Muscle of leg (tissue), 11 donors: ENCODE measurements around the gene ZFAND2A. TPM values are rescaled to one million over a fixed set of nuclear protein-coding genes. Genes with fewer than 3 reads are reported as not detected.
"Not testable (repeated sequence)": the region's sequence is repeated elsewhere in the genome, so short reads cannot be mapped to it uniquely, and the experiment has no call there.

Experiments used
- DNase-seq: peaks from one replicate; pipeline ENCODE4 v3.0.0; 2013
- H3K27ac ChIP-seq: one replicate; pipeline ENCODE4 v1.5.1; 2013; ENCODE audit warnings: mild to moderate bottlenecking, low read length, control low read depth
- H3K27me3 ChIP-seq: one replicate; pipeline ENCODE4 v1.6.1; 2013; ENCODE audit warnings: low read length; ENCODE audit not compliant: control insufficient read depth, insufficient read depth
- H3K36me3 ChIP-seq: one replicate; pipeline ENCODE4 v1.6.1; 2013; ENCODE audit warnings: low read length; ENCODE audit not compliant: control insufficient read depth, insufficient read depth
- H3K4me1 ChIP-seq: one replicate; pipeline ENCODE4 v1.6.1; 2013; ENCODE audit warnings: low read length; ENCODE audit not compliant: control insufficient read depth, insufficient read depth
- H3K4me3 ChIP-seq: one replicate; pipeline ENCODE4 v1.5.1; 2013; ENCODE audit warnings: low read length, control low read depth
- H3K9me3 ChIP-seq: replicated peaks from 2 replicates; pipeline ENCODE4 v1.6.1; 2013; ENCODE audit warnings: low read depth, low read length; ENCODE audit not compliant: control insufficient read depth
- WGBS: methylation state at CpG from one replicate; pipeline ENCODE4 v1.1.5; 2013; ENCODE audit warnings: missing lambda C conversion rate; ENCODE audit not compliant: insufficient coverage; 5-methylcytosine and 5-hydroxymethylcytosine counted together
- polyA plus RNA-seq, 8 donors: library from polyadenylated mRNA; unstranded; fragments of 120-200 nt; gene quantifications; one replicate each; pipeline versions ENCODE4 v1.2.1 to v1.2.3, GENCODE V29; 2013; ENCODE audit warnings: inconsistent platforms in 1 of 8, low replicate concordance in 1 of 8; ENCODE audit not compliant: insufficient read length in 8 of 8, insufficient read depth in 1 of 8
- total RNA-seq: library from RNA; stranded (reverse); fragments of 120-200 nt; gene quantifications from one replicate; pipeline ENCODE4 v1.2.4, GENCODE V29; 2013

The ZFAND2A gene
- total and polyA plus RNA-seq, 9 donors, result 13.0 to 19.2 (median 15.8) TPM

DNA sequence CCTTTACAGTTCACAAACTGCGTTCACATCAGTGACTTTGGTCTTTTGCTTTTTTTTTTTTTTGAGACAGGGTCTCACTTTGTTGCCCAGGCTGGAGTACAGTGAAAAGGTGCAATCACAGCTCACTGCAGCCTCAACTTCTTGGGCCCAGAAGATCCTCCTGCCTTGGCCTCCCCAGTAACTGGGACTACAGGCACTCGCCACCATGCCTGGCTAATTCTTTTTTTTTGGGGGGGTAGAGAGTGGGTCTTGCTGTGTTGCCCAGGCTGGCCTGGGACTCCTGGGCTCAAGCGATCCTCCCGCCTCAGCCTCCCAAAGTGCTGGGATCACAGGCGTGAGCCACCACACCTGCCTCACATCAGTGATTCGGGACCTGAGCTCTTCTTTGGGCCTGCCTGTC is 37.0 kb upstream of the ZFAND2A start:
- H3K4me1 ChIP-seq, result peaks cover 9% of the 10 kb centered on the region

DNA sequence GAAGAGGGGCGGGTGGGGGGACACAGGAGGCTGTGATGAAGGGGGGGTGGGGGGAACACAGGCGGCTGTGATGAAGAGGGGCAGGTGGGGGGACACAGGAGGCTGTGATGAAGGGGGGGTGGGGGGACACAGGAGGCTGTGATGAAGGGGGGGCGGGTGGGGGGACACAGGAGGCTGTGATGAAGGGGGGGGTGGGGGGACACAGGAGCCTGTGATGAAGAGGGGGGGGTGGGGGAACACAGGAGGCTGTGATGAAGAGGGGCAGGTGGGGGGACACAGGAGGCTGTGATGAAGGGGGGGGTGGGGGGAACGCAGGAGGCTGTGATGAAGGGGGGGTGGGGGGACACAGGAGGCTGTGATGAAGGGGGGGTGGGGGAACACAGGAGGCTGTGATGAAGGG is 36.4 kb upstream of the ZFAND2A start:
- not testable (repeated sequence) for DNase-seq, H3K36me3 ChIP-seq
- no CpG with 5 or more reads among the region's 4 CpGs for whole genome bisulfite sequencing

More for the DNA sequence above, 37.0 kb upstream of the ZFAND2A start:
- WGBS, result 97% methylated on average over 3 of the region's 6 CpGs
- peaks cover 42% of the 10 kb centered on the region for H3K27me3 ChIP-seq
- no peak for DNase-seq
- no peak overlapping the region for H3K27ac ChIP-seq
- no peaks in the 10 kb centered on the region for H3K9me3 ChIP-seq
- H3K36me3 ChIP-seq, result no peaks in the 10 kb centered on the region
- H3K4me3 ChIP-seq, result no peak overlapping the region

DNA sequence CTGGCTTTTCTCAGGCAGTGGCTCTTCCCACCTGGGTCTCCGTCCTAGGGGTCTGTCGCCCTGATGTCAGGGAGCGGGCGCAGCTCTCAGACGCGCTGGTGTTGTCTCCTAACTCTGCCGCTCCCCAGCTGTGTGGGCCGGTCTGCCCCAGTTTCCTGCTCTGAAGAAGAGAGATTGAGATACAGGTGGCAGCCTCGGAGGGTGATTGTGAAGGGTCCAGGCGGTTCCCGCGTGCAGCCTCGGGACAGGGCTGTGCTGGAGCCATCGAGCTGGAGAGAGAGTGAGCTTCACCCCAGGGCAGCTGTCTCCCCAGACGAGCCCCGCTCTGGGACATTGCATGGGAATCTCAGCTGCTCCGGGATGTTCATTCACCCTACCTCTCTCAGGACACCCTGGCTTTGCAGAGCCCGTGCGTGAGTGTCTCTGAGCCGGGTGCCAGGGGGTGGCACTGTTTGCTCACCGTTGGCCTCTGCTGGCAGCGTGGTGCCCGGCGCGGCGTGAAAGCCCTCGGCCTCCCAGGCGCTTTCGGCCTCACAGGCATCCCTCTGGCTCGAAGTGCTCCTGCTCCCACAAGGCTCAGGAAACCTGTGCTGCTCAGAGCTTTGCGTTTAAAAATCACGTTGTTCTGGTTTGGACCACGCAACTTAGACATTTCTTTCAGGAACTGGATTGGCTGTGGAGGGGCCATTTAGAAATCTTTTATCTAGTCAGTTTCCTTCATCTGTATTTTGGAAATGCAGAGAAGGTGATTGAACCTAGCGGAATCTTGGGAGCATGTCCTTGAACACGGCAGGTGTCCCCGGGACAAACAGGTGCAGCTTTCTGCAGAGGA is 33.8 kb upstream of the ZFAND2A start:
- WGBS, result 33% methylated on average over 34 of the region's 36 CpGs
- peak; percentile 37 for DNase-seq

More for the DNA sequence above, 36.4 kb upstream of the ZFAND2A start:
- not testable (repeated sequence) for H3K9me3 ChIP-seq, H3K4me1 ChIP-seq, H3K27ac ChIP-seq, H3K4me3 ChIP-seq
- peaks cover 41% of the 10 kb centered on the region for H3K27me3 ChIP-seq

DNA sequence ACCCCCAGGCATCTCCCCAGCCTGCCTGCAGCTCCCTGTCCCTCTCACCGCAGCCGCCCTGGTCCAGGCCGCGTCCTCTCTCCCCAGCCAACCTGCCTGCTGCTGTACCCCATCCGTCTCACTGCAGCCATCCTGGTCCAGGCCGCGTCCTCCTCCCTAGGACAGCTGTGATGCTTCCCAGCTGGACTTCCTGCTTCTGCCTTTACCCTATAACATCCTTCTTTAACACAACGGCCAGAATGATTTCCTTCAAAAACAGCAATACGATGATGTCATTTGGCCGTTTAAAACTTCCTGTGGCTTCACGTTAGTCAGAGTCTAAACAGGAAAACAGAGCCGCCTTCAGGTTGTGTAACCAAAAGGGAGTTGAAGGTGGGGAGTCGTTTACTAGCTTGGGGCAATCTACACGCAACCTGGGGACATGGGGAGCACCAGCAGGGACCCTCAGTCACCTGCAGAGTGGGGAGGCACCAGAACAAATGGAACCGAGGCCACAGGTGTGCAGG is 32.2 kb upstream of the ZFAND2A start:
- no peaks in the 10 kb centered on the region for H3K4me1 ChIP-seq
- H3K27ac ChIP-seq, result no peak overlapping the region
- DNase-seq, result peak; percentile 65
- WGBS, result 36% methylated on average over 14 of the region's 15 CpGs
- H3K9me3 ChIP-seq, result no peaks in the 10 kb centered on the region
- no peak overlapping the region for H3K4me3 ChIP-seq
- H3K36me3 ChIP-seq, result no peaks in the 10 kb centered on the region
- H3K27me3 ChIP-seq, result peaks cover 52% of the 10 kb centered on the region

More for the DNA sequence above, 33.8 kb upstream of the ZFAND2A start:
- Histone ChIP-seq H3K4me1 (peaks cover 3% of the 10 kb centered on the region), H3K27me3 (peaks cover 45% of the 10 kb centered on the region), H3K27ac (no peak overlapping the region), H3K4me3 (no peak overlapping the region), H3K9me3 (no peaks in the 10 kb centered on the region), H3K36me3 (no peaks in the 10 kb centered on the region)

DNA sequence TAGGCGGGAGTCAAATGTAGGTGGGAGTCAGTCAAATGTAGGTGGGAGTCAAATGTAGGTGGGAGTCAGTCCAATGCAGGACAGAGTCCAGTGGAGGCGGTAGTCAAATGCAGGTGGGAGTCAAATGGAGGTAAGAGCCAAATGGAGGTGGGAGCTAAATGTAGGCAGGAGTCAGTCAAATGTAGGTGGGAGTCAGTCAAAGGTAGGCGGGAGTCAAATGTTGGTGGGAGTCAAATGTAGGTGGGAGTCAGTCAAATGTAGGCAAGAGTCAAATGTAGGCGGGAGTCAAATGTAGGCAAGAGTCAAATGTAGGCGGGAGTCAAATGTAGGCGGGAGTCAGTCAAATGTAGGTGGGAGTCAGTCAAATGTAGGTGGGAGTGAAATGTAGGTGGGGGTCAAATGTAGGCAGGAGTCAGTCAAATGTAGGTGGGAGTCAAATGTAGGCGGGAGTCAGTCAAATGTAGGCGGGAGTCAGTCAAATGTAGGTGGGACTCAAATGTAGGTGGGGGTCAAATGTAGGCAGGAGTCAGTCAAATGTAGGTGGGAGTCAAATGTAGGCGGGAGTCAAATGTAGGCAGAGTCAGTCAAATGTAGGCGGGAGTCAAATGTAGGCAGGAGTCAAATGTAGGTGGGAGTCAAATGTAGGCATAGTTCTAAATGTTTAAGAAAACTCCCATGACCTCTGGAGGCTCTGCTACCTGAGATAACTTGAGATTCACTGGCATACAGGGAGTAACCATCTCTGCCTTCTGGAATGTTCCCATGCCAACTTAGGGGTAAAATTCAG is 30.2 kb upstream of the ZFAND2A start:
- Histone ChIP-seq H3K27me3 (peaks cover 64% of the 10 kb centered on the region), H3K9me3 (no peaks in the 10 kb centered on the region), H3K27ac (no peak overlapping the region), H3K4me3 (no peak overlapping the region), H3K4me1 (no peaks in the 10 kb centered on the region), H3K36me3 (no peaks in the 10 kb centered on the region)
- no peak for DNase-seq
- 97% methylated on average over 10 of the region's 10 CpGs for WGBS

DNA sequence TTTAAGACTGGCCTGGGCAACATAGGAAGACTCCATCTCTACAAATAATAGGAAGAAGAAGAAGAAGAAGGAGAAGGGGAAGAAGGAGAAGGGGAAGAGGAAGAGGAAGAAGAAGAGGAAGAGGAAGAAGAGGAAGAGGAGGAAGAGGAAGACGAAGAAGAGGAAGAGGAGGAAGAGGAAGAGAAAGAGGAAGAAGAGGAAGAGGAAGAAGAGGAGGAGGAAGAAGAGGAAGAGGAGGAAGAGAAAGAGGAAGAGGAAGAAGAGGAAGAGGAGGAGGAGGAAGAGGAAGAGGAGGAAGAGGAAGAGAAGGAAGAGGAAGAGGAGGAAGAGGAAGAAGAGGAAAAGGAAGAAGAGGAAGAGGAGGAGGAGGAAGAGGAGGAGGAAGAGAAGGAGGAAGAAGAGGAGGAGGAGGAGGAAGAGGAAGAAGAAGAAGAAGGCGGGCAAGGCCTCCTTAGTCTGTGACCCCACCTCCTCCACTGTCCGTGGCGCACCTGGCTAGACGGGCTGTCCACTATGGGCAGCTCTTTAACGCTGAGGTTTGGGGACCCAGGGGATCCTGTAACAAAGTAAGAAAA is 28.8 kb upstream of the ZFAND2A start:
- no peak for DNase-seq
- peaks cover 57% of the 10 kb centered on the region for H3K27me3 ChIP-seq
- H3K36me3 ChIP-seq, result no peaks in the 10 kb centered on the region
- no peak overlapping the region for H3K27ac ChIP-seq
- no peaks in the 10 kb centered on the region for H3K9me3 ChIP-seq
- H3K4me1 ChIP-seq, result no peaks in the 10 kb centered on the region
- H3K4me3 ChIP-seq, result no peak overlapping the region
- WGBS, result 62% methylated on average over 2 of the region's 6 CpGs

DNA sequence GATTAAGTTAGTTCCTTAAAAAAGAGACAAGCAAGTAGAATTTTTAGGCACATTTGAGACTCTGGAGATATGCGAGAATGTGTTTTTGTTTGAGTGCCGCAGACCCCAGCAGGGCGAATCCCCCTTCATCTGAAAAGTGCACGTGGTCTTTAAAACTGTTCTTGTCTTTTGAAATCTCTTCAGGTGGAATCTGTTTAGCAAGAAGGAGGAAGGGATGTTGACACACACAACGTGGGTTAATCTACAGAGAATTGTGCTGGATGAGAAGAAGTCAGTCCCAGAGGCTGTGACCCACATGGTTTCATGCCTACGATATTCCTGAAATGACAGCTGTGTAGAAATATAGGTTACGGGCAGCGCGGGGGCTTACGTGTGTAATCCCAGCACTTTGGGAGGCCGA is 27.1 kb upstream of the ZFAND2A start:
- DNase-seq, result no peak
- no peaks in the 10 kb centered on the region for H3K4me1 ChIP-seq
- no peak overlapping the region for H3K27ac ChIP-seq
- 60% methylated on average over 7 of the region's 11 CpGs for WGBS
- peaks cover 54% of the 10 kb centered on the region for H3K27me3 ChIP-seq
- H3K9me3 ChIP-seq, result no peaks in the 10 kb centered on the region
- H3K36me3 ChIP-seq, result no peaks in the 10 kb centered on the region
- no peak overlapping the region for H3K4me3 ChIP-seq

DNA sequence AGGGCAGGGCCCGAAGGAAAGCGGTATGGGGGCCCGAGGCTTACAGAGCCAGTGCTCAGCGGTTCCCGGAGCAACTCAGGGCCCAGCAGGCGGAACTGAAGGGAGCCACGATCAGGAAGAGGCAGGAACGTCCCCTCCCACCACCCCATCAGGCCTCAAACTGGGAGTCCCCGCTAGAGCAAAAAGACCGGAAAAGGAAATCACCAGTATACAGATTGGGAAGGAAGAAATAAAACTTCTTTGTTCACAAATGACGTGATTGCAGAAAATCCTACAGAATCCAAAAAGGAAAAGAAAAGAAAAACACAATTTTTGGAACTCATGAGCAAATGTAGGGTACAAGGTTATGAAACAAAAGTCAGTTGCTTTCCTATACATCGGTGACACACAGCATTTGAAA is 21.6 kb upstream of the ZFAND2A start:
- H3K9me3 ChIP-seq, result no peaks in the 10 kb centered on the region
- H3K4me1 ChIP-seq, result no peaks in the 10 kb centered on the region
- peak overlapping the region; percentile 59 for H3K27ac ChIP-seq
- WGBS, result 62% methylated on average over 4 of the region's 12 CpGs
- H3K4me3 ChIP-seq, result no peak overlapping the region
- no peak for DNase-seq
- peaks cover 36% of the 10 kb centered on the region for H3K27me3 ChIP-seq
- H3K36me3 ChIP-seq, result no peaks in the 10 kb centered on the region

DNA sequence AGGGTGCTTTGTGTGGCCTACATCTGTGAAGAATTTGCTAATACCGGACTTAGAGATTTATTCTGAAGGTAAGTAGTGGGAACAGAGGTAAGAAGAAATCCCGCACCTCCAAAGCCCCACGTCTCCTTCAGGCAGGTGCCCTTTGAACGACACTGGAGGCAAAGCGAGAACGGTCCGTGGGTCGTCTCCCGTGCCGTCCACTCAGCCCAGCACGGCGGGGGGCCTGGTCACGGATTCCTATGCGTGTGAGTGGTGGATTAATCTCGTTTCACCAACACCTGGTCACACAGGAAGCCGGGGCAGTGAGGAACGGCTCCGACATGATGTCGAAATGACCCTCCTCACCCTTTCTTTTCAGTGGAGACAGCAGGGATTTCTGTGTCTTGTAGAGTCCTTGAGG is 21.0 kb upstream of the ZFAND2A start:
- Histone ChIP-seq H3K9me3 (no peaks in the 10 kb centered on the region), H3K4me1 (no peaks in the 10 kb centered on the region), H3K27ac (peak overlapping the region; percentile 59), H3K27me3 (peaks cover 33% of the 10 kb centered on the region), H3K36me3 (no peaks in the 10 kb centered on the region), H3K4me3 (no peak overlapping the region)
- WGBS, result 71% methylated on average over 7 of the region's 19 CpGs
- no peak for DNase-seq

DNA sequence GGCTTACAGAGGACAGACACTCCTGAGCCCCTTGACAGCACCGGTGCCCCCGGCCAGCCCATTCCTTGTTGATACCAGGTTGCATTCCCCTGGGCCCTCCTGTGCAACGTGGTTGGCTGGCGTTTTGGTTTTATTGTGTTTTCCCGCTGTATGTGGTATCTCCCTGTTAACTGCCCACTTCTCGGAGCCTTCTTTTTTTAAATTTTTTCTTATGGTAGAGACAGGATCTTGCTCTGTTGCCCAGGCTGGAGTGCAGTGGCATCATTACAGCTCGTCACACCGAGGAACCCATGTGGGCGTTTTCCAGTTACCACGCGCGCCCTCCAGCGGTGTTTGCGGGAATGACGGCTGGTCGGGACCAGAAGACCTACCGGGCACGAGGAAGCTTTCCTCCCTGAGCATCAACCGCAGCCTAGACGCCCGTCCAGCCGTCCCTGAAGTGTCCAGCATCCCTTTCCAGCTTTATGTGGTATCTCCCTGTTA is 16.9 kb upstream of the ZFAND2A start:
- Histone ChIP-seq H3K4me1 (peaks cover 6% of the 10 kb centered on the region), H3K27me3 (peaks cover 14% of the 10 kb centered on the region), H3K27ac (no peak overlapping the region), H3K9me3 (no peaks in the 10 kb centered on the region), H3K36me3 (no peaks in the 10 kb centered on the region), H3K4me3 (no peak overlapping the region)
- WGBS, result 39% methylated on average over 19 of the region's 22 CpGs
- DNase-seq, result no peak
